HEK293 (cell line): ENCODE data around the gene KLHL13.

ENCODE experiments used
- CTCF ChIA-PET: fragments of 350-600 bp; formaldehyde crosslinking; extraction: SDS; loops from one replicate; lab custom pipeline; 2021; ENCODE audit warnings: antibody characterized with exemption; lab: Yijun Ruan, JAX
- POLR2A ChIA-PET: fragments of 300-600 bp; formaldehyde crosslinking; extraction: SDS; loops from one replicate; lab custom pipeline; 2020; ENCODE audit warnings: antibody characterized with exemption, inconsistent platforms; lab: Yijun Ruan, JAX
- H3K27ac ChIP-seq: fragments of 200-500 bp; sonication (Bioruptor generic); 2 replicates; pipeline ENCODE4 v1.5.1; 2014; ENCODE audit warnings: low read depth, low read length, control low read depth, inconsistent platforms; ENCODE audit errors: extremely low read depth
- H3K36me3 ChIP-seq, 2 experiments: fragments of 200-500 bp in 1 of 2; sonication (Bioruptor generic) in 1 of 2; 1 replicate in 1 of 2; 2 replicates in 1 of 2; pipeline ENCODE4 v1.5.1; 2014 to 2017; ENCODE audit warnings: inconsistent platforms in 2 of 2, low read length in 2 of 2; ENCODE audit not compliant: control insufficient read depth in 2 of 2, insufficient read depth in 1 of 2
- H3K4me1 ChIP-seq: fragments of 200-500 bp; sonication (Bioruptor generic); 2 replicates; pipeline ENCODE4 v1.5.1; 2014; ENCODE audit warnings: mild to moderate bottlenecking, low read length, inconsistent platforms; ENCODE audit not compliant: control insufficient read depth, insufficient read depth
- H3K4me3 ChIP-seq: 2 replicates; pipeline ENCODE4 v1.5.1; 2011; ENCODE audit warnings: low read depth, mild to moderate bottlenecking, control low read depth, low read length, moderate library complexity
- H3K9me3 ChIP-seq: fragments of 200-500 bp; sonication (Bioruptor generic); 2 replicates; pipeline ENCODE4 v1.5.1; 2014; ENCODE audit warnings: low read depth, low read length, inconsistent platforms; ENCODE audit not compliant: control insufficient read depth, insufficient read depth
- GFI1B ChIP-seq: fragments of 450-650 bp; formaldehyde crosslinking; IDR thresholded peaks from 2 replicates; pipeline ENCODE4 v1.5.1; 2016; ENCODE audit warnings: missing biosample characterization, missing genetic modification characterization
- GLIS2 ChIP-seq: fragments of 450-650 bp; formaldehyde crosslinking; IDR thresholded peaks from 2 replicates; pipeline ENCODE4 v1.5.1; 2016; ENCODE audit warnings: missing biosample characterization, missing genetic modification characterization
- IKZF3 ChIP-seq: fragments of 450-650 bp; IDR thresholded peaks from 2 replicates; pipeline ENCODE4 v1.5.0; 2018; ENCODE audit warnings: missing biosample characterization, mild to moderate bottlenecking, missing genetic modification characterization, moderate library complexity
- KLF1 ChIP-seq: fragments of 450-650 bp; formaldehyde crosslinking; IDR thresholded peaks from 2 replicates; pipeline ENCODE4 v1.5.1; 2016; ENCODE audit warnings: missing biosample characterization, missing genetic modification characterization
- KLF9 ChIP-seq: fragments of 450-650 bp; formaldehyde crosslinking; IDR thresholded peaks from 2 replicates; pipeline ENCODE4 v1.5.1; 2016; ENCODE audit warnings: missing biosample characterization, missing genetic modification characterization, low read depth
- OVOL3 ChIP-seq: fragments of 450-650 bp; formaldehyde crosslinking; IDR thresholded peaks from 2 replicates; pipeline ENCODE4 v1.5.1; 2016; ENCODE audit warnings: missing biosample characterization, missing genetic modification characterization
- REPIN1 ChIP-seq: fragments of 450-650 bp; formaldehyde crosslinking; IDR thresholded peaks from 2 replicates; pipeline ENCODE4 v1.5.1; 2017; ENCODE audit warnings: missing biosample characterization, missing genetic modification characterization, low read depth
- WT1 ChIP-seq: fragments of 450-650 bp; formaldehyde crosslinking; IDR thresholded peaks from 2 replicates; pipeline ENCODE4 v1.5.1; 2016; ENCODE audit warnings: missing biosample characterization, missing genetic modification characterization
- ZBTB26 ChIP-seq: fragments of 450-650 bp; formaldehyde crosslinking; optimal IDR thresholded peaks from 2 replicates; pipeline ENCODE3; 2016; ENCODE audit warnings: missing biosample characterization, mild to moderate bottlenecking, missing genetic modification characterization
- ZFP3 ChIP-seq: fragments of 450-650 bp; formaldehyde crosslinking; IDR thresholded peaks from 2 replicates; pipeline ENCODE4 v1.5.1; 2016; ENCODE audit warnings: low read depth, missing biosample characterization, missing genetic modification characterization
- ZIC2 ChIP-seq: fragments of 450-650 bp; formaldehyde crosslinking; IDR thresholded peaks from 2 replicates; pipeline ENCODE4 v1.5.1; 2016; ENCODE audit warnings: missing biosample characterization, missing genetic modification characterization
- ZNF157 ChIP-seq: fragments of 450-650 bp; formaldehyde crosslinking; IDR thresholded peaks from 2 replicates; pipeline ENCODE4 v1.5.1; 2016; ENCODE audit warnings: missing biosample characterization, missing genetic modification characterization
- ZNF202 ChIP-seq: fragments of 450-650 bp; formaldehyde crosslinking; IDR thresholded peaks from 2 replicates; pipeline ENCODE4 v1.5.1; 2016; ENCODE audit warnings: missing biosample characterization, missing genetic modification characterization, borderline replicate concordance
- ZNF211 ChIP-seq: fragments of 450-650 bp; formaldehyde crosslinking; IDR thresholded peaks from 2 replicates; pipeline ENCODE4 v1.5.1; 2016; ENCODE audit warnings: low read depth, missing biosample characterization, missing genetic modification characterization
- ZNF221 ChIP-seq: fragments of 450-650 bp; formaldehyde crosslinking; IDR thresholded peaks from 2 replicates; pipeline ENCODE4 v1.5.1; 2017; ENCODE audit warnings: missing biosample characterization, missing genetic modification characterization, borderline replicate concordance
- ZNF266 ChIP-seq: fragments of 450-650 bp; formaldehyde crosslinking; IDR thresholded peaks from 2 replicates; pipeline ENCODE4 v1.5.1; 2016; ENCODE audit warnings: missing biosample characterization, missing genetic modification characterization, low read depth
- ZNF274 ChIP-seq, 2 experiments: fragments of 200-500 bp in 1 of 2; fragments of 450-650 bp in 1 of 2; sonication (Bioruptor generic) in 1 of 2; formaldehyde crosslinking in 1 of 2; IDR thresholded peaks; 2 replicates each; pipeline versions ENCODE4 v1.5.1 to v1.6.1; 2014 to 2016; ENCODE audit warnings: borderline replicate concordance in 1 of 2, inconsistent platforms in 1 of 2, low read length in 1 of 2, missing biosample characterization in 1 of 2, missing genetic modification characterization in 1 of 2
- ZNF37A ChIP-seq: fragments of 450-650 bp; IDR thresholded peaks from 2 replicates; pipeline ENCODE4 v1.5.1; 2018; ENCODE audit warnings: missing biosample characterization, missing genetic modification characterization
- ZNF48 ChIP-seq: fragments of 450-650 bp; formaldehyde crosslinking; IDR thresholded peaks from 2 replicates; pipeline ENCODE4 v1.5.1; 2016; ENCODE audit warnings: missing biosample characterization, missing genetic modification characterization
- ZNF558 ChIP-seq: fragments of 450-650 bp; formaldehyde crosslinking; IDR thresholded peaks from 2 replicates; pipeline ENCODE4 v1.5.1; 2016; ENCODE audit warnings: missing biosample characterization, missing genetic modification characterization
- ZNF571 ChIP-seq: fragments of 450-650 bp; formaldehyde crosslinking; IDR thresholded peaks from 2 replicates; pipeline ENCODE4 v1.5.0; 2017; ENCODE audit warnings: missing biosample characterization, missing genetic modification characterization
- ZNF658 ChIP-seq: fragments of 450-650 bp; formaldehyde crosslinking; IDR thresholded peaks from 2 replicates; pipeline ENCODE4; 2016; ENCODE audit warnings: missing biosample characterization, missing genetic modification characterization
- ZNF692 ChIP-seq: fragments of 450-650 bp; formaldehyde crosslinking; IDR thresholded peaks from 2 replicates; pipeline ENCODE4 v1.5.1; 2016; ENCODE audit warnings: missing biosample characterization, missing genetic modification characterization
- TF ChIP-seq, protein P1 (sequence below): fragments of 450-650 bp; formaldehyde crosslinking; IDR thresholded peaks from 2 replicates; pipeline ENCODE4 v1.5.1; 2017; ENCODE audit warnings: missing biosample characterization, mild to moderate bottlenecking, missing genetic modification characterization, moderate library complexity
- TF ChIP-seq, protein P2 (sequence below): fragments of 450-650 bp; formaldehyde crosslinking; IDR thresholded peaks from 2 replicates; pipeline ENCODE4 v1.5.1; 2016; ENCODE audit warnings: missing biosample characterization, missing genetic modification characterization
- TF ChIP-seq, protein P3 (sequence below): fragments of 450-650 bp; formaldehyde crosslinking; IDR thresholded peaks from 2 replicates; pipeline ENCODE4 v1.5.1; 2016; ENCODE audit warnings: missing biosample characterization, missing genetic modification characterization

Gene KLHL13

GRCh38 chrX:117987373-117987772, 129.2 kb downstream of the KLHL13 start:
- no peaks in the 10 kb centered on the region for H3K9me3 ChIP-seq
- CTCF ChIA-PET = interaction anchor here (1.4 kb wide), 1 partner anchor 19 kb away, joined by 3 read pairs; no protein-coding TSS in a partner anchor
- TF ChIP-seq ZFP3 (tag by site-specific recombination) = no peak
- TF ChIP-seq ZNF692 (tag by site-specific recombination) = no peak
- TF ChIP-seq ZNF48 = no peak
- TF ChIP-seq REPIN1 (tag by site-specific recombination) = no peak
- TF ChIP-seq ZNF266 (tag by site-specific recombination) = no peak
- TF ChIP-seq, protein P1, sequence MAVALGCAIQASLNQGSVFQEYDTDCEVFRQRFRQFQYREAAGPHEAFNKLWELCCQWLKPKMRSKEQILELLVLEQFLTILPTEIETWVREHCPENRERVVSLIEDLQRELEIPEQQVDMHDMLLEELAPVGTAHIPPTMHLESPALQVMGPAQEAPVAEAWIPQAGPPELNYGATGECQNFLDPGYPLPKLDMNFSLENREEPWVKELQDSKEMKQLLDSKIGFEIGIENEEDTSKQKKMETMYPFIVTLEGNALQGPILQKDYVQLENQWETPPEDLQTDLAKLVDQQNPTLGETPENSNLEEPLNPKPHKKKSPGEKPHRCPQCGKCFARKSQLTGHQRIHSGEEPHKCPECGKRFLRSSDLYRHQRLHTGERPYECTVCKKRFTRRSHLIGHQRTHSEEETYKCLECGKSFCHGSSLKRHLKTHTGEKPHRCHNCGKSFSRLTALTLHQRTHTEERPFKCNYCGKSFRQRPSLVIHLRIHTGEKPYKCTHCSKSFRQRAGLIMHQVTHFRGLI (tag by site-specific recombination) = no peak
- TF ChIP-seq, protein P2, sequence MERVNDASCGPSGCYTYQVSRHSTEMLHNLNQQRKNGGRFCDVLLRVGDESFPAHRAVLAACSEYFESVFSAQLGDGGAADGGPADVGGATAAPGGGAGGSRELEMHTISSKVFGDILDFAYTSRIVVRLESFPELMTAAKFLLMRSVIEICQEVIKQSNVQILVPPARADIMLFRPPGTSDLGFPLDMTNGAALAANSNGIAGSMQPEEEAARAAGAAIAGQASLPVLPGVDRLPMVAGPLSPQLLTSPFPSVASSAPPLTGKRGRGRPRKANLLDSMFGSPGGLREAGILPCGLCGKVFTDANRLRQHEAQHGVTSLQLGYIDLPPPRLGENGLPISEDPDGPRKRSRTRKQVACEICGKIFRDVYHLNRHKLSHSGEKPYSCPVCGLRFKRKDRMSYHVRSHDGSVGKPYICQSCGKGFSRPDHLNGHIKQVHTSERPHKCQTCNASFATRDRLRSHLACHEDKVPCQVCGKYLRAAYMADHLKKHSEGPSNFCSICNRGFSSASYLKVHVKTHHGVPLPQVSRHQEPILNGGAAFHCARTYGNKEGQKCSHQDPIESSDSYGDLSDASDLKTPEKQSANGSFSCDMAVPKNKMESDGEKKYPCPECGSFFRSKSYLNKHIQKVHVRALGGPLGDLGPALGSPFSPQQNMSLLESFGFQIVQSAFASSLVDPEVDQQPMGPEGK = no peak
- TF ChIP-seq ZNF558 (tag by site-specific recombination) = no peak
- no peak for TF ChIP-seq GFI1B (tag by site-specific recombination)
- no peak for TF ChIP-seq ZNF157
- TF ChIP-seq ZNF221 (tag by site-specific recombination) = no peak
- TF ChIP-seq, protein P3, sequence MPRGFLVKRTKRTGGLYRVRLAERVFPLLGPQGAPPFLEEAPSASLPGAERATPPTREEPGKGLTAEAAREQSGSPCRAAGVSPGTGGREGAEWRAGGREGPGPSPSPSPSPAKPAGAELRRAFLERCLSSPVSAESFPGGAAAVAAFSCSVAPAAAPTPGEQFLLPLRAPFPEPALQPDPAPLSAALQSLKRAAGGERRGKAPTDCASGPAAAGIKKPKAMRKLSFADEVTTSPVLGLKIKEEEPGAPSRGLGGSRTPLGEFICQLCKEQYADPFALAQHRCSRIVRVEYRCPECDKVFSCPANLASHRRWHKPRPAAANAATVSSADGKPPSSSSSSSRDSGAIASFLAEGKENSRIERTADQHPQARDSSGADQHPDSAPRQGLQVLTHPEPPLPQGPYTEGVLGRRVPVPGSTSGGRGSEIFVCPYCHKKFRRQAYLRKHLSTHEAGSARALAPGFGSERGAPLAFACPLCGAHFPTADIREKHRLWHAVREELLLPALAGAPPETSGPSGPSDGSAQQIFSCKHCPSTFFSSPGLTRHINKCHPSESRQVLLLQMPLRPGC (tag by site-specific recombination) = no peak
- no peak for TF ChIP-seq OVOL3
- no peak for TF ChIP-seq ZNF202 (tag by site-specific recombination)
- no peak for TF ChIP-seq KLF9 (tag by site-specific recombination)
- TF ChIP-seq ZIC2 = no peak
- POLR2A ChIA-PET = no interaction called here
- H3K27ac ChIP-seq = no peak overlapping the region
- H3K36me3 ChIP-seq = no peaks in the 10 kb centered on the region
- peaks cover 6% of the 10 kb centered on the region; the same call in 1 of the 2 replicates for H3K4me1 ChIP-seq
- H3K4me3 ChIP-seq = no peak overlapping the region

GRCh38 chrX:117985241-117985640, 131.4 kb downstream of the KLHL13 start:
- H3K27ac ChIP-seq = no peak overlapping the region
- TF ChIP-seq ZBTB26 (tag by site-specific recombination) = no peak
- no peak for TF ChIP-seq WT1 (tag by site-specific recombination)
- no peak for TF ChIP-seq ZNF658 (tag by site-specific recombination)
- TF ChIP-seq ZNF571 = no peak
- TF ChIP-seq ZNF211 (tag by site-specific recombination) = no peak
- no peak for TF ChIP-seq REPIN1 (tag by site-specific recombination)
- TF ChIP-seq ZNF48 = no peak
- TF ChIP-seq ZNF274 (IDR thresholded peaks at IDR 0.05; ENCODE audit: low read length) = no peak
- no peak for TF ChIP-seq ZNF274 (tag by site-specific recombination; IDR thresholded peaks at IDR 0.05; ENCODE audit: borderline replicate concordance)
- TF ChIP-seq IKZF3 (tag by site-specific recombination) = no peak
- no peak for TF ChIP-seq GLIS2 (tag by site-specific recombination)
- no peak for TF ChIP-seq ZNF37A (tag by site-specific recombination)
- no peak for TF ChIP-seq KLF1 (tag by site-specific recombination)
- no peak overlapping the region for H3K4me3 ChIP-seq
- ChIA-PET CTCF (interaction anchor here (0.6 to 2.9 kb wide), 16 partner anchors 8 to 845 kb away, joined by 3 to 19 read pairs (median 4); no protein-coding TSS in a partner anchor), POLR2A (interaction anchor here (0.7 kb wide), 1 partner anchor 69 kb away, joined by 4 read pairs; no protein-coding TSS in a partner anchor)
- H3K36me3 ChIP-seq = no peaks in the 10 kb centered on the region
- H3K4me1 ChIP-seq = no peaks in the 10 kb centered on the region
- H3K9me3 ChIP-seq = no peaks in the 10 kb centered on the region
